Esophagus muscularis mucosa (tissue), 4 donors: Measurements from ENCODE around the gene EIF4E2. TPM values are rescaled to one million over a fixed set of nuclear protein-coding genes. Genes with fewer than 3 reads are reported as not detected.

Source experiments
- DNase-seq: peaks from one replicate; pipeline ENCODE4 v3.0.0-alpha.2; 2017; ENCODE audit errors: extremely low spot score
- H3K27ac ChIP-seq, 4 donors: fragments of 200-600 bp; sonication (generic); replicated peaks in 1 of 4; 1 replicate in 3 of 4; 2 replicates in 1 of 4; pipeline ENCODE4 v1.5.1; 2016 to 2019; ENCODE audit warnings: mild to moderate bottlenecking in 1 of 4
- H3K27me3 ChIP-seq, 4 donors: fragments of 200-600 bp; sonication (generic); one replicate each; pipeline versions ENCODE4 v1.5.1 to v1.6.0; 2016 to 2019
- H3K36me3 ChIP-seq, 4 donors: fragments of 200-600 bp; sonication (generic); one replicate each; pipeline ENCODE4 v1.5.1; 2016 to 2019
- H3K4me1 ChIP-seq, 4 donors: fragments of 200-600 bp; sonication (generic); one replicate each; pipeline ENCODE4 v1.5.1; 2016 to 2019
- H3K4me3 ChIP-seq, 4 donors: fragments of 200-600 bp; sonication (generic); 1 replicate in 2 of 4; 2 replicates in 2 of 4; pipeline ENCODE4 v1.5.1; 2016 to 2019; ENCODE audit warnings: mild to moderate bottlenecking in 4 of 4, moderate library complexity in 1 of 4
- H3K9me3 ChIP-seq, 4 donors: fragments of 200-600 bp; sonication (generic); 1 replicate in 3 of 4; 2 replicates in 1 of 4; pipeline ENCODE4 v1.5.1; 2016 to 2019
- CTCF ChIP-seq, 3 experiments: fragments of 200-600 bp in 2 of 3; fragments of 450-650 bp in 1 of 3; sonication (generic) in 2 of 3; IDR thresholded peaks; one replicate each; pipeline ENCODE4 v1.5.1; 2017 to 2019; ENCODE audit warnings: antibody characterized with exemption in 3 of 3, mild to moderate bottlenecking in 2 of 3, moderate library complexity in 1 of 3
- EP300 ChIP-seq: sonication (generic); formaldehyde crosslinking; IDR thresholded peaks from one replicate; pipeline ENCODE4 v1.6.1; 2017; ENCODE audit warnings: antibody characterized with exemption
- POLR2A ChIP-seq: fragments of 450-650 bp; IDR thresholded peaks from one replicate; pipeline ENCODE4 v1.6.1; 2017; ENCODE audit warnings: antibody characterized with exemption, moderate library complexity, mild to moderate bottlenecking, low read depth
- POLR2AphosphoS5 ChIP-seq, 2 donors: sonication (generic); formaldehyde crosslinking; IDR thresholded peaks; one replicate each; pipeline ENCODE4 v1.6.1; 2017; ENCODE audit warnings: antibody characterized with exemption in 2 of 2
- WGBS: methylation state at CpG from one replicate; pipeline ENCODE4 v1.1.5; 2018; 5-methylcytosine and 5-hydroxymethylcytosine counted together
- intact Hi-C: fragments of 100-400 bp; cut with DNase I; formaldehyde crosslinking; loops from one replicate; pipeline ENCODE4 v1.15.1; 2023
- total RNA-seq, 4 donors: library from RNA; depleted of rRNA; stranded (reverse); fragments of >200 nt; gene quantifications; one replicate each; pipeline versions ENCODE4 v1.1.0 to v1.2.1, GENCODE V29; 2016

Gene EIF4E2
- total RNA-seq, 4 donors from 2014 or later: 37.0 to 55.8 (median 44.2) TPM

GRCh38 chr2:232609607-232610006, 59.1 kb downstream of the EIF4E2 start:
- H3K36me3 ChIP-seq: no peaks in the 10 kb centered on the region
- no peaks in the 10 kb centered on the region for H3K9me3 ChIP-seq
- DNase-seq: no peak
- peaks cover 4 to 11% (median 9%) of the 10 kb centered on the region in 4 donors for H3K4me1 ChIP-seq
- no peak overlapping the region for H3K4me3 ChIP-seq
- H3K27ac ChIP-seq: no peak overlapping the region
- no peaks in the 10 kb centered on the region for H3K27me3 ChIP-seq
- WGBS: 85% methylated on average over 8 of the region's 8 CpGs
- TF ChIP-seq EP300: no peak
- no peak for TF ChIP-seq POLR2AphosphoS5 (IDR thresholded peaks at IDR 0.05)
- no peak for TF ChIP-seq CTCF (IDR thresholded peaks at IDR 0.05)
- TF ChIP-seq POLR2A: no peak
- intact Hi-C loops: loop anchor here (5.0 to 10.0 kb wide), 3 partner anchors 85 to 643 kb away; partner anchors contain the start of genes ATG16L1 and GIGYF2

- 75% methylated on average over 3 of the region's 3 CpGs for WGBS
- TF ChIP-seq POLR2AphosphoS5 (IDR thresholded peaks at IDR 0.05): no peak
- no peak for TF ChIP-seq POLR2A
- no peak for TF ChIP-seq CTCF (IDR thresholded peaks at IDR 0.05)
- no peak for TF ChIP-seq EP300
- intact Hi-C loops: no loop called here
Observed at GRCh38 chr2:232610081-232610480, 59.6 kb downstream of the EIF4E2 start.

GRCh38 chr2:232611061-232611460, 60.6 kb downstream of the EIF4E2 start:
- Histone ChIP-seq H3K9me3 (no peaks in the 10 kb centered on the region), H3K27me3 (no peaks in the 10 kb centered on the region), H3K4me3 (no peak overlapping the region), H3K36me3 (no peaks in the 10 kb centered on the region), H3K27ac (no peak overlapping the region), H3K4me1 (peaks cover 4 to 6% (median 5%) of the 10 kb centered on the region in 4 donors)
- 89% methylated on average over 5 of the region's 6 CpGs for WGBS
- intact Hi-C loops: no loop called here
- DNase-seq: no peak
- TF ChIP-seq CTCF (IDR thresholded peaks at IDR 0.05) (no peak), EP300 (no peak), POLR2A (no peak), POLR2AphosphoS5 (IDR thresholded peaks at IDR 0.05) (no peak)

More at GRCh38 chr2:232610081-232610480, 59.6 kb downstream of the EIF4E2 start:
- no peak overlapping the region for H3K27ac ChIP-seq
- no peak overlapping the region for H3K4me3 ChIP-seq
- H3K9me3 ChIP-seq: no peaks in the 10 kb centered on the region
- DNase-seq: no peak
- H3K36me3 ChIP-seq: no peaks in the 10 kb centered on the region
- H3K4me1 ChIP-seq: peaks cover 4 to 11% (median 9%) of the 10 kb centered on the region in 4 donors
- H3K27me3 ChIP-seq: no peaks in the 10 kb centered on the region

- Histone ChIP-seq H3K9me3 (no peaks in the 10 kb centered on the region), H3K4me3 (no peak overlapping the region), H3K27me3 (no peaks in the 10 kb centered on the region), H3K4me1 (no peaks in the 10 kb centered on the region), H3K36me3 (no peaks in the 10 kb centered on the region), H3K27ac (no peak overlapping the region)
- no peak for DNase-seq
- no peak for TF ChIP-seq POLR2AphosphoS5 (IDR thresholded peaks at IDR 0.05)
- no peak for TF ChIP-seq POLR2A
- peak; percentile 60 to 88 (median 68) for TF ChIP-seq CTCF (IDR thresholded peaks at IDR 0.05)
- TF ChIP-seq EP300: no peak
- intact Hi-C loops: no loop called here
- WGBS: 62% methylated on average over 3 of the region's 9 CpGs
Observed at GRCh38 chr2:232611559-232612218, 61.2 kb downstream of the EIF4E2 start.
